GM12878 (cell line): ENCODE results near the gene SMIM44. TPM values are rescaled to one million over a fixed set of nuclear protein-coding genes. Genes with fewer than 3 reads are reported as not detected.

Experiments used
- HDAC6 ChIP-seq: fragments of 200-600 bp; sonication (generic); IDR thresholded peaks from one replicate; pipeline ENCODE4 v1.8.0; 2017; ENCODE audit warnings: antibody characterized with exemption; ENCODE audit not compliant: unreplicated experiment
- MXI1 ChIP-seq: fragments of 150-350 bp; IDR thresholded peaks from 2 replicates; pipeline ENCODE4 v1.6.1; 2011; ENCODE audit warnings: low read depth, mild to moderate bottlenecking, inconsistent platforms, low read length, improper control_type of control experiment
- PAX5 ChIP-seq: IDR thresholded peaks from 2 replicates; pipeline ENCODE4 v1.6.1; 2011; ENCODE audit warnings: low read depth, low read length, borderline replicate concordance
- RELB ChIP-seq: fragments of 450-650 bp; IDR thresholded peaks from 2 replicates; pipeline ENCODE4 v1.6.1; 2017; ENCODE audit warnings: low read depth, mild to moderate bottlenecking, moderate library complexity
- polyA plus RNA-seq, 11 experiments: library from polyadenylated mRNA; depleted of rRNA in 4 of 11; unstranded in 6 of 11; stranded (reverse) in 5 of 11; fragments of >200 nt; fragmentation: Nextera tagmentation in 4 of 11; fragmentation: Illumina TruSeq in 1 of 11; extraction: Ambion mirVana in 4 of 11; extraction: Trizol in 1 of 11; gene quantifications; 1 replicate in 1 of 11; 2 replicates in 10 of 11; pipeline versions ENCODE4 v1.2.1 to v1.2.3, GENCODE V29; 2011 to 2016; ENCODE audit warnings: inconsistent platforms in 2 of 11, missing spikeins in 2 of 11, low read depth in 1 of 11
- total RNA-seq, 4 experiments: library from RNA; depleted of rRNA in 3 of 4; stranded (reverse); fragments of >200 nt in 3 of 4; fragmentation: Illumina TruSeq in 1 of 4; extraction: Trizol in 1 of 4; gene quantifications; 2 replicates each; pipeline versions ENCODE4 v1.2.1 to v1.2.3, GENCODE V29; 2013 to 2021
- TF ChIP-seq, protein P1 (sequence below): fragments of 450-650 bp; IDR thresholded peaks from 2 replicates; pipeline ENCODE4 v1.6.1; 2017; ENCODE audit warnings: mild to moderate bottlenecking, moderate library complexity
- TF ChIP-seq, protein P2 (sequence below): IDR thresholded peaks from 2 replicates; pipeline ENCODE4 v1.6.1; 2012; ENCODE audit warnings: mild to moderate bottlenecking, low read depth, low read length

SMIM44 gene
- total and polyA plus RNA-seq, 10 of the 15 experiments (the other 5 are each of a cell fraction or from before 2014, with no cell fraction given) = not detected

DNA sequence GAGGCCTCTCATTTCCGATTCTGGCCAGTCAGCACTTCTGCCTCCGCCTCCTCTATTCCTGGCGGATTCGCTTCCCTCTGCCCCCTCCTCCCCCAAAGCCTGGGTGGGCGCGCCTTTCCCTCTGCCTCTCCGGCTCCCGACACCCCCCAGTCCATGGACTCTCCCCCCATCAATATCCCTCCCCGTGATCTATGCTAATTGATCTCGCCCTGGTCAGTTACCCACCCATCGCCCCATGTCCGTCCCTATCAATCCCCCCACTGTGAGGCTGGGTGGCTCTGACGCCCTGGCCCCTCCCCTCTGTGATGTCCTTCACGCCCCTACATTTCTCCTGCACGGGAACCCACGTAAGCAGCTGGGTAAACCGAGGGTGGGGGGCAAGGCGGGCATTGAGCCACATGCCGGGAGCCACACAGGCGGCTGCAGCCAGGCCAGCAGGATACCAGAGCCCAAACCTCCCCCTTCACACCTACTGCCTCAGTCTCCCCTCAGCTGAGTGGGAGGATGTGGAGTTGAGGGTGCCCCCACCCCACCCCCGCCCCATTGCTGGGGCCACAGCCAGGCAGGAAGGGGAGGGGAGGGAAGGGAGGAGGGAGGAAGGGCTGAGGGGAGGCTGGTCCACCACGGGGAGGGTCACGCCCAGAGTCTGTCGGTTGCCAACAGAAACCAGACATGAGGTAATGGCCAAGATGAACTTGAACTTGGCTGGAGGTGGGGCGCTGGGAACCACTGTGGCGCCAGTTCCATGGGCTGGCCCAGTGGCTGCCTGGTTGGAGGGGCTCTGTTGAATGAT lies 24.0 kb downstream of the SMIM44 start (continued):
- TF ChIP-seq, protein P1, sequence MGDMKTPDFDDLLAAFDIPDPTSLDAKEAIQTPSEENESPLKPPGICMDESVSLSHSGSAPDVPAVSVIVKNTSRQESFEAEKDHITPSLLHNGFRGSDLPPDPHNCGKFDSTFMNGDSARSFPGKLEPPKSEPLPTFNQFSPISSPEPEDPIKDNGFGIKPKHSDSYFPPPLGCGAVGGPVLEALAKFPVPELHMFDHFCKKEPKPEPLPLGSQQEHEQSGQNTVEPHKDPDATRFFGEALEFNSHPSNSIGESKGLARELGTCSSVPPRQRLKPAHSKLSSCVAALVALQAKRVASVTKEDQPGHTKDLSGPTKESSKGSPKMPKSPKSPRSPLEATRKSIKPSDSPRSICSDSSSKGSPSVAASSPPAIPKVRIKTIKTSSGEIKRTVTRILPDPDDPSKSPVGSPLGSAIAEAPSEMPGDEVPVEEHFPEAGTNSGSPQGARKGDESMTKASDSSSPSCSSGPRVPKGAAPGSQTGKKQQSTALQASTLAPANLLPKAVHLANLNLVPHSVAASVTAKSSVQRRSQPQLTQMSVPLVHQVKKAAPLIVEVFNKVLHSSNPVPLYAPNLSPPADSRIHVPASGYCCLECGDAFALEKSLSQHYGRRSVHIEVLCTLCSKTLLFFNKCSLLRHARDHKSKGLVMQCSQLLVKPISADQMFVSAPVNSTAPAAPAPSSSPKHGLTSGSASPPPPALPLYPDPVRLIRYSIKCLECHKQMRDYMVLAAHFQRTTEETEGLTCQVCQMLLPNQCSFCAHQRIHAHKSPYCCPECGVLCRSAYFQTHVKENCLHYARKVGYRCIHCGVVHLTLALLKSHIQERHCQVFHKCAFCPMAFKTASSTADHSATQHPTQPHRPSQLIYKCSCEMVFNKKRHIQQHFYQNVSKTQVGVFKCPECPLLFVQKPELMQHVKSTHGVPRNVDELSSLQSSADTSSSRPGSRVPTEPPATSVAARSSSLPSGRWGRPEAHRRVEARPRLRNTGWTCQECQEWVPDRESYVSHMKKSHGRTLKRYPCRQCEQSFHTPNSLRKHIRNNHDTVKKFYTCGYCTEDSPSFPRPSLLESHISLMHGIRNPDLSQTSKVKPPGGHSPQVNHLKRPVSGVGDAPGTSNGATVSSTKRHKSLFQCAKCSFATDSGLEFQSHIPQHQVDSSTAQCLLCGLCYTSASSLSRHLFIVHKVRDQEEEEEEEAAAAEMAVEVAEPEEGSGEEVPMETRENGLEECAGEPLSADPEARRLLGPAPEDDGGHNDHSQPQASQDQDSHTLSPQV = no peak
- TF ChIP-seq RELB (no peak), MXI1 (no peak), HDAC6 (no peak), PAX5 (no peak)
- TF ChIP-seq, protein P2, sequence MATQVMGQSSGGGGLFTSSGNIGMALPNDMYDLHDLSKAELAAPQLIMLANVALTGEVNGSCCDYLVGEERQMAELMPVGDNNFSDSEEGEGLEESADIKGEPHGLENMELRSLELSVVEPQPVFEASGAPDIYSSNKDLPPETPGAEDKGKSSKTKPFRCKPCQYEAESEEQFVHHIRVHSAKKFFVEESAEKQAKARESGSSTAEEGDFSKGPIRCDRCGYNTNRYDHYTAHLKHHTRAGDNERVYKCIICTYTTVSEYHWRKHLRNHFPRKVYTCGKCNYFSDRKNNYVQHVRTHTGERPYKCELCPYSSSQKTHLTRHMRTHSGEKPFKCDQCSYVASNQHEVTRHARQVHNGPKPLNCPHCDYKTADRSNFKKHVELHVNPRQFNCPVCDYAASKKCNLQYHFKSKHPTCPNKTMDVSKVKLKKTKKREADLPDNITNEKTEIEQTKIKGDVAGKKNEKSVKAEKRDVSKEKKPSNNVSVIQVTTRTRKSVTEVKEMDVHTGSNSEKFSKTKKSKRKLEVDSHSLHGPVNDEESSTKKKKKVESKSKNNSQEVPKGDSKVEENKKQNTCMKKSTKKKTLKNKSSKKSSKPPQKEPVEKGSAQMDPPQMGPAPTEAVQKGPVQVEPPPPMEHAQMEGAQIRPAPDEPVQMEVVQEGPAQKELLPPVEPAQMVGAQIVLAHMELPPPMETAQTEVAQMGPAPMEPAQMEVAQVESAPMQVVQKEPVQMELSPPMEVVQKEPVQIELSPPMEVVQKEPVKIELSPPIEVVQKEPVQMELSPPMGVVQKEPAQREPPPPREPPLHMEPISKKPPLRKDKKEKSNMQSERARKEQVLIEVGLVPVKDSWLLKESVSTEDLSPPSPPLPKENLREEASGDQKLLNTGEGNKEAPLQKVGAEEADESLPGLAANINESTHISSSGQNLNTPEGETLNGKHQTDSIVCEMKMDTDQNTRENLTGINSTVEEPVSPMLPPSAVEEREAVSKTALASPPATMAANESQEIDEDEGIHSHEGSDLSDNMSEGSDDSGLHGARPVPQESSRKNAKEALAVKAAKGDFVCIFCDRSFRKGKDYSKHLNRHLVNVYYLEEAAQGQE = no peak
